HUDEP-2 (cell line): Measurements from ENCODE around the gene CSK.

ENCODE experiments used
- DNase-seq, 76 experiments: peaks; one replicate each; lab custom pipeline; 2025; ENCODE audit not compliant: unreplicated experiment in 76 of 76; lab: John Stamatoyannopoulos, UW

The CSK gene

DNA sequence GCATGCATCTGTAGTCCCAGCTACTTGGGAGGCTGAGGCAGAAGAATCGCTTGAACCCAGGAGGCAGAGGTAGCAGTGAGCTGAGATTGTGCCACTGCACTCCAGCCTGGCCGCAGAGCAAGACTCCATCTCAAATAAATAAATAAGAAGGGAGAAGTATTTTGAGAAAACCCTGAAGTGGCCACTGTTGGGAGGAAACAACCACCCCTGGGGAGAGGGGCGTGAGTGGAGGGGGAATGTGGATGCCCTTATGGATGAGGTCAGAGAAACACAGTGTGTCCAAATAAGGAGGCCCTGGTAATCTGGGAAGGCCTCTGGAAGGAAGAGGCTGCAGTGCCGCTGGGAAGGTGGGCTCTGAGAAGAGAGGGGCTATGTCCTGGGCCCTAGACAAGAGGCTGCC is 40.4 kb downstream of the CSK start:
- DNase-seq, result no peak

GRCh38 chr15:74823324-74823723 is 41.4 kb downstream of the CSK start:
- no peak for DNase-seq

DNA sequence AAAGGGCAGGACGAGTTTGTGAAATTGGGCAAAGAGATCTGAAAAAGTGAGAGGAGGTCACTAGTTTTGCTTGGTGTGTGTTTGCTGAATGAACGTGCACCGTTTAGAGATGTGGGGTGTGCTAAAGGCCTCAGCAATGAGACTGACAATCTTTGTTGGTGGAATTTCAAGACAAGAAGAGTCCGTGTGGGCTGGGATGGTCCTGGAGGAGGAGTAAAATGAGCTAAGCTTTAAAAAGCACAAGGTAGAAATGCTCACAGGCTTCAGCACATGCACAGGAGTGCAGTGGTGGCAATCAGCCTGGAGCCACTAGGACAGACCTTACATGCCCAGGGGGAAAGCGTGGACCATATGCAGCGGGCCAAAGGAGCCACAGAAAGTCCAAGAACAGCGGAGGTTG is 43.1 kb downstream of the CSK start:
- no peak for DNase-seq

GRCh38 chr15:74825866-74826265 is 44.0 kb downstream of the CSK start:
- no peak for DNase-seq

DNA sequence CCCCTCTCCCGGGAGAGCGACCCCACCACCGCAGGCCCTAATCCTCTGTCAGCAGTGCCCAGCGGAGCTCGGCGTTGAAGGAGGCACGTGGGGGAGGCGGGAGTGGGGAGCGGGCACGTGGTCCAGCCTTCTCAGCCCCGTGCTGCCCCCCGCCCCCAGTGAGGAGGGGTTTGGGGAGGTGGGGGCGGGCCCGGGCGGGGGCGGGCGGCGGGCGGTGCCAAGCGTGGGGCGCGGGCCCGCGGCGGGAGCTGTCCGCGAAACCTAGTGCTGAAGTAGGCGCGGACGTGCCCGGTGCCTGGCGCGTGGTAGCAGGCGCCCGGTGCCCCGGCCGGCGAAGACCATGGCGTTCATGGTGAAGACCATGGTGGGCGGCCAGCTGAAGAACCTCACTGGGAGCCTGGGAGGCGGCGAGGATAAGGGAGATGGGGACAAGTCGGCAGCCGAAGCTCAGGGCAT is 44.5 kb downstream of the CSK start, which contains the start of gene CPLX3:
Gene CPLX3, plus strand, starts transcription at position 264 of the 456 bp plus-strand sequence. Its CDS starts 77 bp downstream, at position 341.
- DNase-seq, result peak in 24 of 76 experiments; percentile 5 to 49 (median 21)

DNA sequence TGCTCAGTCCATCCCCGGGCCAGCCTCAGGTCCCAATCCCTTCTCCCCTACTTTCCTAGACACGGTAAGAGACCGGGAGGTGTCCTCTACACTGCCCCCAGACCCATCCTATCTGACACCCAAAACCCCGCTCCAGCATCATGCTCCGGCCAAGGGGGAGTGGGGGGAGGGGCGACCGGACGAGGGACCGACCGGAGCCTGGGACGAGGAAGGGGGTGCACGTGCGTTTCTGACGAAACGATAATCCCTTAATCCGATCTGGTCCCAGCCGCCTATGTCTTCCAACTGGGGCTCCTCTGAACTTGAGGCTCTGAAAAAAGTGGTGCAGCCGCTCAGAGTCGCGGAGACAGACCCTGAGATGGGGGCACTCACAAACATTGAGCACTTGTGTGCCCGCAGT is 45.0 kb downstream of the CSK start:
- no peak for DNase-seq

DNA sequence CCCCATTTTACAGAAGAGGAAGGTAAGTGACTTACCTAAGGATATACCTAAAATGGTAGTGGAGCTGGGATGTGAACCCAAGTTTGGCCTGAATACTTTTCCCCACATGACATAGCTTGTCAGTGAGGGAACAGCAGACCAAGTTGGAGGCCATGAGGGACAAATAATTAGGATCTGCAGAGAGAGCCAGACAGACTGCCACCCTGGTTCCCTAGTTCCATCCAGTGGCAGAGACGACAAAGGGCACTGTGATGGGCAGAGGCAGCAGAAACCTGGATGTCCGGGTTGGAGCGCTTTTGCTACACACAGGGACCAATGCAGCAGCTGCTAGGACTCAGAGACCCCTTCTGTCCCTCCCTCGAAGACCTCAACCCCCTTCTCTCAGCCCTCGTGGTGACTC is 45.7 kb downstream of the CSK start:
- DNase-seq, result no peak

GRCh38 chr15:74828835-74829234 is 47.0 kb downstream of the CSK start:
- DNase-seq, result no peak

DNA sequence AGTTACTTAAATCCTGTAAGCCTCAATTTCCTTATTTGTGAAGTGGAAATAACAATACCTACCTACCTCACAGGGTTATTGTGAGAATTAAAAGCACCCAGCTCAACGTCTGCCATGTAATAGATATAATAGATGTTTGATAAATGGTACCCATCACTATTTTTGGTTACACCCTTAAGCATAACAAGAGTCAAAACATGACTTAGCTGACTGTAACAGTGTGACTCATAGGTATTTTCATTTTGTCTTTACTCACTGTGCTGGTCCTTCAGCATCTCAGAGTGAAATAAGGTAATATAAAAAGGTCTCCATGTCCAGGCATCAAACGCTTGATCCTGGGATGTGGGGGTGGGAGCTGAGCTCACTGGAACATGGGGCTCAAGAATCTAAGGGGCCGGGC is 47.6 kb downstream of the CSK start:
- DNase-seq, result no peak

DNA sequence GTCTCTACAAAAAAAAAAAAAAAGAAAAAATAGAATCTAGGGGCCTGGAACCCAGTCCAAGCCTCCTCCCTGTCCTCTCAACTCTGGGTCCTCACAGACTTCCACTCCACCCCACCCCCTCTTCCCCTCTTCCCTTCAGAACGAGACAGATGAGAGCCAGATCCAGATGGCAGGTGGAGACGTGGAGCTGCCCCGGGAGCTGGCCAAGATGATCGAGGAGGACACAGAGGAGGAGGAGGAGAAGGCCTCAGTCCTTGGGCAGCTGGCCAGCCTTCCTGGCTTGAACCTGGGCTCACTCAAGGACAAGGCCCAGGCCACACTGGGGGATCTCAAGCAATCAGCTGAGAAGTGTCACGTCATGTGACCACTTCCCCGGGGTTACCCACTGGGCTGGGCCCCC is 48.1 kb downstream of the CSK start:
- DNase-seq, result no peak

DNA sequence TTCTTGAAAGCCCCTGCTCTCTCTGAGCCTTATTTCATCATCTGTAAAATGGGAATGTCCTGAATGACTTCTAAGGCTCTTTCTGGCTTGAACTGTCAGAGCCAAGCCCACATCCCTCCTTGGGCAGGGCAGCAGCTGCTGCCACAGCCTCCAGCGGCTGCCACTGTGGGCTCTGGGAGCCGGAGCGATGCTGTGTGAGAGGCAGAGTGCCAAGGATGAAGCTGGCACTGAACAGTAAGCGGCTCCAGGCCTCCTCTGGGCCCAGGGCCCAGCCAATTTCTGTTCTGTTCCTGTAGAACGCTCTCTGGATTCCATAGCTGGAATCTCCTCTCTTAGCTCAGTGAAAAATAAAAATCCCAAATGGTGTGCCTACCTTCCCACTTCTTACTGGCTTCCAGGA is 49.0 kb downstream of the CSK start:
- DNase-seq, result no peak

GRCh38 chr15:74831813-74832495 is 50.1 kb downstream of the CSK start:
- DNase-seq, result no peak

GRCh38 chr15:74832826-74833225 is 50.9 kb downstream of the CSK start:
- DNase-seq, result no peak

- DNase-seq, result no peak
These were observed 51.7 kb downstream of the CSK start for GRCh38 chr15:74833376-74834107.

DNA sequence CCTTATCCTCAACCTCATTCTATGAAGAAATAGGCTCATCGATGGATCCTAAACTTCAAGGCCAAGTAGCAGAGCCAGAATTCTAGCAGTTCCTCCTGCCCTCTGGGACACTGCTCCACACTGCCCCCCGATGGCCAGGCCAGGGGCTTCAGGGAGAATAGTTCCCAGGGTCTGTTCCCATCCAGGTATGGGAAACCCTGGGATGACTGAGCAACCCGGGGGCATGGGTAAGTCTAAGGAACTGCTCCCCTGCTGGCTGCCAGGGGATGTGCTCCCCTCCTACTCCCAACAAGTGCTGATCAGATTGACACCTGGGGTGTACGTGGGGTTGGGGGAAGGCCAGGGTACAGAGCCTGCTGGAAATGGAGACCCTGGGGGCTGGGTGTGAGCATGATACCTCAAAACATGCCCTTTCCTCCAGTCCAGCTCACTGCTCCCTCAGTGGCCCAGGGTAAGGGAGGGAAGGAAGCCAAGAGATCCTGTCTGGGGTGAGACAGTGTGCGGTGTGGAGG is 53.5 kb downstream of the CSK start:
- DNase-seq, result peak in 35 of 76 experiments; percentile 4 to 55 (median 27)

GRCh38 chr15:74836846-74837245 is 55.0 kb downstream of the CSK start:
- no peak for DNase-seq

GRCh38 chr15:74837482-74838136 is 55.7 kb downstream of the CSK start:
- DNase-seq, result no peak

- no peak for DNase-seq
These were observed 56.2 kb downstream of the CSK start for GRCh38 chr15:74838137-74838516.

DNA sequence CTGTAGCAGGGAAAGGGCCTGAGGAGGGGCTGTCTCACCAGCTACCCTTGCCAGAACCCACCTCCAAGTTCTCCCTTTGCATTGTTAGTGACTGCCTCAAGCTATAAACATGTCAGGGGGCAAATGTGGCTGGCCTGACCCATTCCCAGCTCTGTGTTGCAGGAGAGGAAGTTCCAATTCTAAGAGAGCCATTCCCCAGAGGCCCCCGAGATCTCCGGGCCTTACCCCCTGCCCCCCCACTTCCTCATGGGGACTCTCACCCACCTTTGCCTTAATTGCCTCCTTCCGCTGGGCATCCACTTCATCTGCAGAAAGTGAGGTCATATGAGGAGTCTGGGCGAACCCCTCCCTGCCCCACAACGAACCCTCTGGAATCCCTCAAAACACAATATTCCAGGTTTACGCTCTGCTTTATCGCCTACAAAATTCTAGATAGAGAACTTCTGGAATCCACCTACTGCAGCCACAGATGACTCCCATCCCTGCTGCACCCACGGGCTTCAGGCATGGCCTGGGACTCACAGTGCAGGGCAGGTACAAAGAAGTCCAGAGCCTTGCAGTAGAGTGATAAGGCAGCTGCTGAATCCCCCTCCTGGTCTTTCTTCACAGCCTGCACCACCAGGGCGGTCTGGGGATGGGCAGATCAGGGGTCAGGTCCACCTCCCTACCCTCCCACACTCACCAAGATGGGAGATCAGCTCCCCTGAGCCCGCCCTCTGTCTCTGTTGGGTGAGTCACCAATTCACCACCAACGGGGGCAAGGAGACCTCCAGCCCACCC is 57.1 kb downstream of the CSK start:
- DNase-seq, result no peak

DNA sequence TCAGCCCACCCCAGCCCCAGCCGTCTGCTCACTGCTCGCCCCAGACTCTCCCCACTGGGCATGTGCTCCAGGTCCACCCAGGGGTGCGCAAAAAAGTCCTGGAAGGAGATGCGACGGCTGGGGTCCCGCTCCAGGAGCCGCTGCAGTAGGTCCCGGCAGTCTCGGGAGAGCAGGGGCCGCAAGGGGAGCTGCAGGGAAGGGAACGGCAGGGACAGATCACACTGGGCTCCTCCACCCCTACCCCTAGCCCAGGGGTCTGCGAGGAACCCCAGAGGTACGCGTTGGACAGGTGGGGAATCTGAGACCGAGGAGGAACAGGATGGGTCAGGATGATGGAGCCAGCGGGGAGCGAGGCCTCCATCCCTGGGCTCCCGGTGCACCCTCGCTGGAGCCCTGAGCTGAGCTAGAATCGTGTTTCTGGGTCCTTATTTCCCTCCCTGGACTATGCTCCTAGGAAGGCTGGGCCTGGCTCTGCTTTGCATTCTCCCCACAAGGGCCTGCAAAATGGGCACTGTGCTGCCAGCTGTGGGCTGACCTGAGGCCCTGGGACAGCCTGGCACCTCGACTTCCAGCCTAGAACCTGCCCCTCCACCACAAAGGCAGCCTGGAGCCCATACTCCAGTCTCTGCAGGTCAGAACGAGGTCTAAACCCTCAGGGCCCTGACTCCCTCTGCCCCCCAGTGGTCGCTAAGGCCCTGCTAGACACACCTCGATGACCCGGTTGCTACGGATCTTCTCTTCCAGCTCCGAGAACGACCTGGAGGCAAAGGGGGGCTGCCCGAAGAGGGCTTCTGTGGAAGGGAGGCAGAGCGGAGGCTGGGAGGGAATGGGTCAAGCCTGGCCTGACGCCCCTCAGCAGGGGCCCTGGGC is 57.9 kb downstream of the CSK start:
- no peak for DNase-seq
